HG03135 (cell line): ENCODE results near the gene MST1R.

Experiments used
- ATAC-seq: cut with Tn5 transposase; IDR thresholded peaks from one replicate; pipeline ENCODE4 v1.9.1; 2021; ENCODE audit warnings: mild to moderate bottlenecking, moderate library complexity; ENCODE audit not compliant: unreplicated experiment

MST1R gene

DNA sequence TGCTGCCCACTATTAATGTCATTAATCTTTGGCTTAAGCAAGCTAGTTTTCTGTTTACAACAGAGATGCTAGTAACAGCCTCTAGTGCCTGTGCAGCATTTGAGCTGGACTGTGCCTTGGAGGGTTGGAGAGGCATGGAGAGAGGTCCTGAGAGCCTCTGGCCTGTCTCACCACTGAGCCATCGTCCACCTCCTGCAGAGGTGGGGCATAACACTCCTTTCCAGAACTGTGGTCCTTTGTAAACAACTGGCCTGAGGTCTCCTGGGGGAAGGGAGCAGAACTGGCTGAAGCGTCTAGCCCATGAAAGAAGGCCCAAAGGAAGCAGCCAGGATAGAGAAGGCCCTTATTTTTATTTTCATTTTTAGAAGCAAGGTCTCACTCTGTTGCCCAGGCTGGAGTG, 24.0 kb downstream of the MST1R start:
- no peak for ATAC-seq

DNA sequence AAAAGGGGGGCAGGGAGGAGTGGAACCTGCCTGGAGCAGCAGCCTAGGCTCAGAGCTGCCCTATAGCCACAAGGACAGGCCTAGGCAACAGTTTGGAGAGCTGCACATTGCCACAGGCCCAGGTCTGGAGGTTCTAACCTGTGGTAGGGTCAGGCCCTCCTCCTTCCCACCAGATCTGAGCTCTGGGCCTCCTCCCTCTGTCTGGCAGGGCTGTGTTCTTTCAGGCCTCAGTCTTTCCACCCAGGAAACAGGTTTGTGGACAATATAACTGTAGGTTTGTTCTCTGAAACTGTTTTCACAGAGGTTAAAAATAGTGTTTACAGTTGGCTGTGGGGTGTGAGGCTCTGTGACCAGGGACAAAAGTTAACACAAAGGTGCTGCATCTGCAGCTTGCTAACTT, 25.0 kb downstream of the MST1R start:
- ATAC-seq = no peak

DNA sequence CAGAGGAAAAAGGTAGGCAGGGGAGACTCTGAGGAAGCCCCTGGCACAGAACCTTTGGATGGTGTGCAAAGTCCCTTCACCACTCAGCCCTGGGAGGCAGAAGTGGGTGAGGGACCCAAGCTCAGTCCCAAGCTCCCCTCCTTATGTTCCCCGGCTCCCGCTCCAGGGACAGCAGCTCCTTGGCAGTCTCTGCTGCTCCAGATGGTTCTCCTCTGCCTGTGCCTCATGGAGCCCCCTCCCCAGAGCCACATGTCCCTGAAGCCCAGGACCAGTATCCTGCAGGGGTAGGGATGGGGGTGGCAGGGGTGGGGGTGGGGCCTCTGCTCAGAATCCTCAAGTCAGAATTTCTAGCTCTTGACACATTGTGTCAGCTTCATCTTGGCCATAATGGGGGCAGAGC, 26.0 kb downstream of the MST1R start:
- ATAC-seq = no peak

DNA sequence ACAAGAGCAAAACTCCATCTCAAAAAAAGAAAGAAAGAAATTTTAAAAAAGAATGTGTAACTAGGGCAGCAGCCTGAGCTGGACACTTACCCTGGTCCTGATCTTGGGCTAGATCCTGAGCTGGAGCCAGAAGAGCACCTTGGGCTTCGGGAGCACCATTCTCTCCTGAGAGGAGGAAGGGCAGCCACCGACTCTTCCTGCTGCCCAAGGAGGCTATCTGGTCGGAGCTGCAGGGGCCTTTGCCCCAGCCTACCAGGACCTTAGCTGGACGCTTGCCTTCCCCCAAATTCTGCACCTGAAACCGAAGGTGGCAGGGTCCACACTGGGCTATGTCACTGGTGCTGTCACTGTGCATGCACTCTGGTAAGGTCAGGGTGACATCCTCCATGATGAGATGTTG, 27.1 kb downstream of the MST1R start:
- no peak for ATAC-seq

DNA sequence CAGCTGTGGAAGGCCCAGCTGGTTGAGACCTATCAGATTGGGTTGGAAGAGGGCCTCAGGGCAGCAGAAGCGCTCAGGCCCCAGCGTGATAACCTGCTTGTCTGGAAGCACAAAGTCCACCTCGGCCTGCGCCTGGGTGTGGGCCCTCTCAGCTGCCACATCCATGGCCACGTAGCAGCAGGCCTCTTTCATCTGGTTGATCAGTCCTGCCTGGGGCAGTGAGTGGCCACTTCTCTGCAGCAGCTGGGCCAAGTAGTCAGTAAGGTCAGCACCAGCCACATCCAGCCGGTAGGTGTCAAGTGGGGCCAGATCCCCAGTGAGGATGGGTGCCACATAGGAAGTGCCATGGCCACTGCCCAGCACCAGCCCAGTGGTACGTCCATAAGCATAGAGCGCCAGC, 30.1 kb downstream of the MST1R start:
- no peak for ATAC-seq

DNA sequence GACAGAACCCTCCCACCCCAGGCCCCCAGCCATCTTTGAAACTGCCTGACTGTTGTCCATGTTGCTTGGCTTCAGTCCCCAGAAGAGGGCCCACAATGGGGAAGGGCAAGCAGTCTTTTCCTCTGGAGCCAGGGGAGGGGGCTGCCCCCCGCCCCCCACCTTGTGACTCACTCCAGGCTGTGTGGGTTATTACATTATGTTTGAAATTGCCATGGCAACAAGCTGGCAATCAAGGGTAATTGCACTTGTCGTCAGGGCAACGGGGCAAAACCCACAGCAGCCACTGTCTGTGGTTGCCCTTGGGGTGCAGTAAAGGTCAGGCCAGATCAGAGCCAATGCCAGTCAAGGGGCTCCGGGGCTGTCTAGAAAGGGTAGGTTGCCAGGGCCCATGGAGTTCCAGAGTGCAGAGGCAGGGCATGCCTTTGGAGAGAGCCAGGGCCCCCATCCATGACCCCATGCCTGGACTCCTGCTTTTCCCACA, 30.8 kb downstream of the MST1R start:
- no peak for ATAC-seq

DNA sequence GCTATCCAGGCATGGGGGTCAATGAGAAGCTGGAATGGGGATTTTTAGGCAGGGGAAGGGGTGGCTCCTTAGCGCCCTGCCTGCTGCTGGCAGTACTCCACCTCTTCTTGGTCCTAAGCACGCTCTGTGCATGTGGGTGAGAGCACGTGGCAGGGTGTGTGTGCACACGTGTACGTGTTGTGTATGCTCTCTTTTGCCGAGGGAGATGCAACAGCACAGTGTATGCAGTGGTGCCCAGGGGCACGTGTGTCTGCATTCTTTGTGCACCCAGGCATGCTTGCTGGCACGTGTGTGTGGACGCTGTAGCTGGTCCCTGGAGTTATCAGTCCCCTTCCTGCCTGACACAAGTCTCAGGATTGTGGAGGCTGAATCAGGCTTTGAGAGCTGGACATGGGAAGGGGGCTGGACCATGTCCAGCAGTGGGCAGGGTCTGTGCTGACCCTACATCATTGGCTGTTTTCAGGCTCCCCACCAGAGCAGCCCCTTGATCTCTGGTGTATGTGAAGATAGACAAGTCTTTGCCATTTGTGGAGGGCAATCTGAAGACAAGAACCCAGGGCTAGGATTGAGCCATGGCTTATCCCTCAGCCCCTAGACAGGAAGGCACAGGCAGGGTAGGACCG, 32.0 kb downstream of the MST1R start:
- no peak for ATAC-seq

DNA sequence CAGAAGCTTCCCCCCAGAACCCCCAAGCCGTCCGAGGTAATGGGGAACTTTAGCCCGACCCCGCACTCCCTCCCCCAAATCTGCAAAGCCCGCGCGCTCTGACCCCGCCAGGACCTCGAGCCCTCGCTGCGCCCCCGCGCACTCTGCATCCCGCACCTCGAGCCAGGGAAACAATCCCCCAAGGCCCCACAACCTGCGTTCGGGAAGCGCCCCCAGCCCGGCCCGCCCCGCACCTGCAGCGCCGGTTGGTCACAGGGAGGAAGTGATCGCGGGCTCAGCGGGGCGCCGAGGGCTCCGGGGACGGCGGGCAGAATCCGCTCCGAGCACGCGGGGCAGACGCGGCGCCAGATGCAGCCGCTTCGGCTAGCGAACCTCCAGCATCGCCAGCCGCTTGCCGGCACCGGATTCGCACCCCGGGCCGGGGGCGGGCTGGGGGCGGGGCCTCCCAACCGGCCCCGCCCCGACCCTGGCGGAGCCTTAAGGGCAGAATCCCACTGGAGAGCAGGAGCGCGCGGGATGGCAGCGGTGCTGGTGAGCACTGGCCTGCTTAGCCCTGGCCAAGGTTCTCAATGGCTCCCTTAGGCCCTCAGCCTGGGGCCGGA, 34.0 kb downstream of the MST1R start, which contains the start of gene CAMKV:
CAMKV (minus strand) TSS at position 382 of the 602 bp plus-strand sequence. CDS start 7,518 bp downstream, outside the sequence.
- no peak for ATAC-seq

DNA sequence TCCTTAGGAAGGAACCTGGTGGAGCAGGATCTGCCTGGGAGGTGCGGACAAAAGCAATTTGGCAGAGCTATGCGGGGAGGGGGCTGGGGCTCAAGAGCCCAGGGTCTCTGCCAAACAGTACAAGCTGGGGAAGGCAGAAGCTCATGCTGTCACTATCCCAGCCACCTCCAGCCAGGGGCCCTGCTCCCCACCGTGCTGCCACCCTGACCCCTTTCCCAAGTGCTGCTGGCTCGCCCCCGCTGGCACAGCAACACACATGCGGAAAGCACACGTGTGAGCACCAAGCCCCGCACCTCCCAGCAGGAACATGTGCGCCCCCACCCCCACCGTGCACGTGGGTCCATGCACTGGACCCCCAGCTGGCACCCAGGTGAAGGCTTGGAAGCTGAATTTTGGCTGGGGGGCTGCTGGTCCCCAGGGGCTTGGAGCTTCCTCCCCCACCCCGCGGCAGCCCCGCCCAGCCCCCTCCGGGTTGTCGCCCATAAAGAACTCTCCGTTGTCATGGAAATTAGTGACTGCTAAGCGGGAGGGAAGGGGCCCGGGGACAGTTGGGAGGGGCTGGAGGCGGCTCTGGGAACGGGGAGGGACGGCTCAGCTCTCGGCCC, 34.7 kb downstream of the MST1R start:
- ATAC-seq = no peak

DNA sequence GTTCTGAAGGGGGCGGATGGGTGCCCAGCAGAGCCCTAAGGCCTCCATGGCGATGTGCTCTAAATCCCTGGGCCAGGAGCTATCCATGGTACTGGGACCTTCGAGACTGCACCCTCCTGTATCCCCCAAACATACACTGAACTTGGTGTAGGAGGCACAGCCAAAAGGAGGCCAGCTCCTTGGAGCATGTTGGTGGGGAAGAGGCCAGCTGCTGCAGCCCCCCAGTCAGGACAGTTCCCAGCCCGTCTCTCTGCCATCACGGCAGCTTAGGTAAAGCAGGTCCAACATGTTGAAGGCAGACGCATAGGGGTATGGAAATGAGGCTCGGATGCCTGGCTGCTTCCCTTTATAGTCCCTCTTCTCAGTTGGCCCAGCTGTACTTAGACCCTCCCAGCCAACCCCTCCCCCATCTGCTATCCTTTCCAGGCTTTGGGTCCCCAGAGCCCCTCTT, 35.8 kb downstream of the MST1R start:
- no peak for ATAC-seq

DNA sequence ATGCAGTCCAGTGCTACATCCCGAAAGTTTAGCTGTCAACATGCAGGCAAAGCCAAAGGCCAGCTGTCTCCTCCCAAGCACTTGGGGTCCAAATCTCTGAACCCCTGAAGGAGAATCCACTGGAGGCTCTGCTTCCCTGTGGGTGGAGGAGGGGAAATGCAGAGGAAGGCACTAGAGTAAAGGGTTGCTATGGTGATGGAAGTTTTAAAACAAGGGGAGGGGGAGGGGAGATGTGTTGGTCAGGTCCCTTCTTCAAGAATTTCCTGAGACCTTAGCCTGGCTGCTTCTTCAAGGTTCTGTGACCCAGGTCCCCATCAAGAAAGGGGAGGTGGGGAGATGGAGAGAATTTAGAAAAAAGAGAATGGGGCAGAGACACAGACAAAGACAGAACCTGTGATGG, 36.3 kb downstream of the MST1R start:
- ATAC-seq = no peak

DNA sequence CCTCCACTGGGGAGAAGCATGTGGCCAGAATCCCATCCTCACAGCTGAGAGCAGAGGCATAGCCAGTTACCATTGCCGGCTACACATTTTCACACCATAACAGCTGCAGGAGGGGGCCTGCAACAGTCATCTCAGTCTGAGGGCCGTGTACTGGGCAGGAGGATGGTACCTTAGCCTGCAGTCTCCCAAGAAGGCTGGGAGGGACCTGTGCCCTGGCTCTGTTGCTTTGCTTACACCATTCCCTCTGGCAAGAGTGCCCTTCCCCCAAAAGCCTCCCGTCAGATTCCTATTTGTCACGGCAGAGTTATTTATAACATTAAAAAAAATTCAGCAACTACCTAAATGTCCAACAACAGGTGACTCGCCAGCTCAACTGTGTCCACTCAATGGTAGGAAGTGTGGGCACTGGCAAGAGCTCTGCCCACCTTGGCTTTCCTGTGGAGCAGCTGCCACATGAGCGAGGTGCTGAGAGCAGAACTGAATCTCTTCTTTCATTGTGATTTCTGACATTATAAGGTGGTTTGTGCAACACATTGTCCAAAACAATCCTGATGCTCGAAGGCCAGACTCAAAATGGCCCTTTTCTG, 38.4 kb downstream of the MST1R start:
- ATAC-seq = no peak

DNA sequence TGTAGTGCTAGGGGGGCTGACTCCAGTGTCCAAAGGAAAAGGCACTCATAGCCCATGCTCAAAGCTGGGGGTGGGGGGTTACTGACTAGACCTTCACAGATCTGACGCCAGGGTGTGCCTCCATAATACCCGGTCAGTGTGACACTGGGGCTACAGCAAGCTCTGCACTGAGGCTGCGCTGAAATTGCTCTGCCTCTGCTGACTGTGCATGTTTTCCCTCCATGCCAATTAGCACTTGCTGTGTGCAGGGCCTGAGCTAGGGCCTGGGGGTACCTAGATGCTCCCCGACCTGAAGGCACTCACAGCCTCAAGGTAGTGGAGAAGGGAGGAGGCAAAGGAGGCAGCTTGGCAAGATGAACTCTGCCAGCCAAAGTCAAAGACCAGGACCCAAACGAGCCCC, 39.2 kb downstream of the MST1R start:
- ATAC-seq = no peak

DNA sequence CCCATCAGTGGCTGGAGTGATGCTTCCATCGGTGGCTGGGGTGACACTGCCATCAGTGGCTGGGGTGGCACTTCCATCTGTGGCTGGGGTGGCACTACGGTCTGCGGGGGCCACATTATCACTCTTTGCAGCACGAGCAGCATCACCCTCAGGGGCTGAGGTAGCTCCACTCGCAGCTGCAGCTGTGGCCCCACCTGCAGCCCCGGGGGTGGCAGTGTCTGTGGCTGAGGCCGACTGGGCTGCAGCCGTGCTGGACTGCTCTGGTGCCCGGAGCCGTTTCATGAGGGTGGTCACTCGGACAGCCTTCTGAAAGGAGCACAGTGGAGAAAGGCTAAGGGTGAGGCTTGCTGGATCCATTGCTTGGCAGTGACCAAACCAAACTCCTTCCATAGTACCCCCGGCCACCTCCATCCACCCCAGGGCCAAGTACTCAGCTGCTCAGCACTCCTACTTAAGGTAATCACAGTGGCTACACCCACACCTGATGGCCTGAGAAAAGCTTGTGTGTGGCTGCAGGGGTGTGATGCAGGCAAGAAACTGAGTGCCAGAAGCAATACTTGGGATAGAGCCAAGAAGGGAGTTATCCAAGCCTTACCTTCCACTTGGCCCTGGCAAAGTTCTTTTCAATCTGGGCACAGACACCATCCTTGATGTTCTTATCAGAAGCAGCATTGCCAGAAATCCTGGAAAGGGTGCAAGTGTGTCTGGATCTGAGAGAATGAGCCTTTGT, 43.9 kb downstream of the MST1R start:
- no peak for ATAC-seq

DNA sequence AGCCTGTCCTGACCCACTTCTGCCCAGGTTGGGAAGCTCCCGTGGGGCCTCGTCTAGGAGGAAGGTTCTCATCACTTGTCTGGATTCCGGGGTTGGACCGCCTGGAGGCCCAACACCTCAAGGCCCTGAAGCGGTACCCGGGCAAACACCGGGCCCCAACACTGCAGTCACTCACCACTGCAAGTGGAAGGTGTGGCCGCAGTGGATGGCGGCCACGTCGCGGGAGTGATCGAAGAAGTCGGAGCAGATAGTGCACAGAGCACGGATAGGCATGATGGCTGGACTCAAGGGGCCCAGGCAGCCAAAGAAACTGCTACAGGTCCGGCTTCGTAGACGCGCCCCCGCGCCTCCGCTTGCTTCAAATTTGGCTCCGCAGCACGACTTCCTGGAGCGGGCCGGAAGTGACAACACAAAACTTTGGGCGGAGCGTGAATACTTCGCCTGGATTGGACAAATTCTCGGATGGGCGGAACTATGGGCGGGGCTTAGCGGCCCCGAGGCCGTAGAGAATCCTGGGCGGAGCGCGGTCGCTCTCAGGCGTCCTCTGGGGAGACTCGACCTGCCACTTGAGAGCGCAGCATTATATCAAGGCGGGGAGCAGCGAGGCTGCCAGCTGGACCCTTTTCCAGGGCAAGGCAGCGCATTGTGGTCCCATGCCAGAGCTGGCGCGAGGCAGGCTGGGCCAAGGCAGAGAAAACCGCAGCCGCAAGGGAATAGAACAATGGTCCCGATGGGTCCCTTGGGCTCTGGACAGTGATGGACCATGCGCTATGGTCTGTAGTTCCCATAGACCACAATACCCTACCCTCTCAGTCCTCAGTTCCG, 47.3 kb downstream of the MST1R start, which contains the start of gene TRAIP:
TRAIP (minus strand) TSS at position 384 of the 825 bp plus-strand sequence; CDS start at position 273, 111 bp downstream.
- ATAC-seq = peak; percentile 95

DNA sequence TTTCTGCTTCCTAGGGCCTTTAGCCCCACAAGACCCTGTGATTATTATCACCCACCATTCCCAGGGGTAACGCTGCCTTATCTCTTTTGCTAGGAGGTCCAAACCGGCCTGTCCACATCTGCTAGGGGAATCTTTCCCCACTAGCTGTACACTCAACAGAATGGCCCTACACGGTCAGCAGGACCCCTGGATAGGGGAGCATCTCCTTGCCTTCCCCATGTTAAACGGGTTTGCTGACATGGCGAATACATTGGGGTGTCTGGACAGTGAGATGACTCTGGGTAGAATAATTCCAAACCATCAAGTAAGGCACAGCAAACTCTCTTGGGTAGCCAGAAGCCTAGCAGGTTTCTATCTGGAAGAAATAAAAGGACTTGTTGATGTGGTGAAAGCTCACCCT, 48.0 kb downstream of the MST1R start:
- ATAC-seq = no peak

DNA sequence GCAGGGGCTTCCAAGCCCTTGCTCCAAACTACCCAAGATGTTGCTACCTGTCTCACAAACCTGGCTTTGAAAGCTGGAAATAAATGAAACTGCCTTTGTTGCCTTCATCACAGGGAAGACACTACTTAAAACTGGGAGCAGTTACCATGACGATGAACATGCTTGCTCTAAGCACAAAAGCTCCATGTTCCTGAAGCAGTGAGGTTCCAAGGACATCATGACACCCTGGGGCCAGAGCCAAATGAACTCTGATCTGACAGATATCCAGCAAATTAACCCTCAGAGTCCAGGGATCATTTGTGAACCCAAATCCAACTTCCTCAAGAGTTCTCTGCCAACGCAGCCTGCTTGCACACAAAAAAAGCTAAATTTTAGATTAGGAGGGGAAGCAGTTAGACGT, 58.0 kb downstream of the MST1R start:
- no peak for ATAC-seq

DNA sequence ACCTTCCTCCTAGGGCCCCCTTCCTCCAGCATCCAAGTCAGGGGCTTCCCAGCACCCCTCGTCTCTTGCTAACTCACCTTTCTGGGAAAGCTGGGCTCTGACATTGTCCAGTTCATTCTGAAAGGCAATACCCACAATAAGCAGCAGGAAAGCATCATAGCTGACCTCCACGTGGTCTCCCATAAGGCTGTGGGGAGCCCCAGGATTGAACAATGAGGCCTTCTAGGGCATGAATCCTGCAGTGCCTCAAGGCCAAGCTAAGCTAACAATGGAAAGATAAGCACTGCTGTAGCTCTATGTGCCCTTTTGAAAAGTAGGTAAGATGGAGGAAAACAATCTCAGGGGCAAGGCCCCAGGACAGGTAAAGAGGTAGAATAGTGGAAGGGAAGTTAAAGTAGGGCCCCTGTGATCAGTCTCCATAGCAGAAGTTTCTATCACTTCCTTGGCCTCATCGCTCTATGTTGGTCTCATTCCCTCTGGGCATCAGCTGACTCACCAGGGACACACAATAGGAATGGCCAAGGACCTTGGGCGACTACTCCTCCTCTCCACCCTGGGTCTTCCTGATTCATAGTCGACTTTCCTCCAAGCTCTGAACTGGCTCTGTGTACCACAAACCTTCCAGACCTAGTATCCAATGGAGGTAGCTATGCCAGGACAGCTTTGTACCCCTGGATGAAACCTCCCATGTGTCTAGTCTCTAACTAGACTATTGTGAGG, 59.0 kb downstream of the MST1R start:
- ATAC-seq = no peak

DNA sequence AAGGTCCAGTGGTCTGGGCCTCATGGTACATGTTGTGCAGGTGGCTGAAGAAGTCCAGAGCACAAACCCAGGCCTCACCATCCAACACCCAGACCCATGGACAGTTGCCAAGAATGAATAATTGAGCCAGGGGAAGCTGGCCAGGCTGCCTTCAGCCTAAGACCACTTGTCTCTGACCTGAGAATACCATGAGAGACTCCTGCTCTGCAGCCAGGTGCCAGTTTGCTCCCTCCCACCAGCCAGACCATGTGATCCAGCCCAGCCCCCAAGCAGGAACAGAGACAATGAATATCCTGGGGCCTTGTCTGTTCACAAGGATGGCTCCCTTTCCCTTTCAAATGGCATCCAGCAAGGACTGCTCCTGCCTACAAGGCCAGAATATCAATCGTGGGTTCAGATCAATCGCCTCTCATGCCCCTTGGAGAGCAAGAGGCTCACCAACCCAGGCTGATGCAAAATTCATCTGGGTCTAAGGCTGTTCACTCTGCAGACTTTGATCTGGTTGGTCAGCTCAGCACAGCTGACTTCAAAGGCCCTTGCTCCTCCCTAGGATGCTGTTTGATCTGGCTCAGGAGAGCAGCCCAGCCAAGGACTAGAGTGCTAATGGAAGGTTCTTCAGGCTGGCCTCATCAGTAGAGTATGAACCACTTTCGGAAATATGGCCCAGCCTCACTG, 60.7 kb downstream of the MST1R start:
- no peak for ATAC-seq
